Epidermal melanocyte (primary cell): ENCODE results near the gene MCOLN1.
"Not testable (repeated sequence)": the region's sequence is repeated elsewhere in the genome, so short reads cannot be mapped to it uniquely, and the experiment has no call there.

Experiments used
- DNase-seq: peaks from one replicate; pipeline ENCODE4 v3.0.0; 2011; ENCODE audit warnings: low spot score; ENCODE audit not compliant: insufficient read length

Gene MCOLN1

DNA sequence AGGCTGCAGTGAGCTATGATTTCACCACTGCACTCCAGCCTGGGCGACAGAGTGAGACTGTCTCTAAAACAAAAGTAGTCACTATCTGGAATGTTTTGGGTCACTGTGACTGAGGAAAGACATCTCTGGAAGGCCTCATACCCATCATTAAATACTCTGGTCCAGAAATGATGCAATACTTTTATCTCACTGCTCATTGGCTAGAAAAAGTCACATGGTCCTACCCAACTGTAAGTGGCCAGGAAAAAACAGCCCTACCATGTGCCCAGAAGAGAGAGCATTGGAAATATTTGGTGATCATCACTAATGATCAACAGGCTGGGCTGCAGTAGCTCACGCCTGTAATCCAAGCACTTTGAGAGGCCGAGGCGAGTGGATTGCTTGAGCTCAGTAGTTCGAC is 42.9 kb downstream of the MCOLN1 start:
- DNase-seq = no peak

DNA sequence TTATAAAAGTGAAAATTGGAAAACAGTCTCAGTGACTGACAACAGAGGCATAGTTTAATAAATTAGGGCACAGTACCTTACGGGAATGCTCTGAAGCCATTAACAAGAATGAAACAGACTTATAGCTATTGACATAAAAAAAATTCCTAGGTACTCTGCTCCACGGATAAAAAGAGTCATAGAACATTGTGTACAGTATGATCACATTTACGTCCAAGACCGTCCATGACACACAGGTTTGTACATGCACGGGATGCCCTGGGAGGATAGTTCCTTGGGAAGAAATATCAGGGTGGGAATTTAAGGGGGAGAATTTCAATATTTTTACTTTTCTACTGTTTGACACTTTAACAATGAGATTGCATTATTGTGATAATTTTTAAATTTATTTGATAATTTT is 48.3 kb downstream of the MCOLN1 start:
- DNase-seq = no peak

- no peak for DNase-seq
These were observed 53.1 kb downstream of the MCOLN1 start for GRCh38 chr19:7575434-7576040.

GRCh38 chr19:7577422-7577821 is 55.0 kb downstream of the MCOLN1 start:
- not testable (repeated sequence) for DNase-seq

DNA sequence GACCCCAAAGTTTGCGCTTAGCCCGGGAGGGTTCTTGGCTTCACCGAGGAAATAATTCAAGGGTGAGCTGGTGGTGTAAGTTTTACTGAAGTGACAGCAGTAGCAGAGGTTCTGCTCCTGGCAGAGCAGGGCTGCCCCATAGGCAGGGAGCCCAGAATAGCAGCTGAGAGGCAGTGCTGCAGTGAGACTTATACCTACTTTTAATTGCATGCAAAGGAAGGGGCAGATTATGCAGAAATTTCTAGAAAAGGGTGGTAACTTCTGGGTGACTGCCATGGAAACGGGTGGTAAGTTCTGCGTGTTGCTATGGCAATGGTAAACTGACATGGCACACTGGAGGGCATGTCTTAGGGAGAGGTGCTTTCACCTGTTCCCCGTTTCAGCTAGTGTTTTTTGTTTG is 55.7 kb downstream of the MCOLN1 start:
- DNase-seq = no peak

GRCh38 chr19:7579182-7579581 is 56.8 kb downstream of the MCOLN1 start:
- DNase-seq = no peak

DNA sequence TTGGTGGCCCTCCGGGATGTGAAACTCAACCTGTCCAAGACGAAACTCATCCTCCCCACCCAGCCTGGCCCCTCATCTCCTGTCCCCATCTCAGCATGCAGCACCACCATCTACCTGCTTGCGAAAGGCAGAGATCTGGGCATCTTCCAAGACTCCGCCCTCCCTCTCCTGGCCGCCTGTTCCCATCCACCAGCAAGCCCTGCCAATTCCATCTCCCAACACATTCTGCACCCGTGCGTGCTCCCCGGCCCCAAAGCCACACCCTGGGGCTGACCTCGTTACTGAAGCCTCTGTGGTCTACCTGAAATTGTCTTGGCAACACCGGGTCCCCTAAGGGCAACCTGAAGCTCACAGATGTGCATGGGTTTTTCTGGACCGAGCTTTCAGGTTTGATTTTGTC is 60.0 kb downstream of the MCOLN1 start:
- no peak for DNase-seq
